Tibial nerve (tissue), 4 donors: ENCODE results near the gene ZNF878.

Experiments used
- CTCF ChIP-seq, 5 experiments: fragments of 200-600 bp in 3 of 5; fragments of 450-650 bp in 2 of 5; sonication (generic) in 3 of 5; IDR thresholded peaks; one replicate each; pipeline ENCODE4 v1.5.1; 2016 to 2019; ENCODE audit warnings: antibody characterized with exemption in 5 of 5, mild to moderate bottlenecking in 3 of 5, moderate library complexity in 2 of 5
- EP300 ChIP-seq, 2 donors: sonication (generic); formaldehyde crosslinking; IDR thresholded peaks; one replicate each; pipeline ENCODE4 v1.6.1; 2017; ENCODE audit warnings: antibody characterized with exemption in 2 of 2, mild to moderate bottlenecking in 1 of 2

- TF ChIP-seq EP300 (IDR thresholded peaks at IDR 0.05) (no peak), CTCF (IDR thresholded peaks at IDR 0.05) (no peak)
Measured at GRCh38 chr19:12015015-12015752, 37.6 kb downstream of the ZNF878 start.
